Limb (tissue), 2 donors: ENCODE data around the gene CARD10.
"Not testable (repeated sequence)": the region's sequence is repeated elsewhere in the genome, so short reads cannot be mapped to it uniquely, and the experiment has no call there.

Experiments
- DNase-seq, 2 donors: peaks; one replicate each; pipeline ENCODE4 v3.0.0-alpha.2; 2016; ENCODE audit errors: extremely low spot score in 2 of 2

CARD10 gene

GRCh38 chr22:37527952-37528351 lies 8.7 kb upstream of the CARD10 start:
- DNase-seq: not testable (repeated sequence)

GRCh38 chr22:37527081-37527752 lies 8.0 kb upstream of the CARD10 start:
- DNase-seq: not testable (repeated sequence)

GRCh38 chr22:37526376-37526775 lies 7.2 kb upstream of the CARD10 start:
- no peak for DNase-seq

GRCh38 chr22:37525746-37526350 lies 6.6 kb upstream of the CARD10 start:
- DNase-seq: no peak

- no peak for DNase-seq
Measured at GRCh38 chr22:37525073-37525745, 6.0 kb upstream of the CARD10 start.

- no peak for DNase-seq
Measured at GRCh38 chr22:37522482-37522881, 3.3 kb upstream of the CARD10 start.

- DNase-seq: no peak
Measured at GRCh38 chr22:37521236-37521739, 2.1 kb upstream of the CARD10 start.

GRCh38 chr22:37520776-37521191 lies 1.6 kb upstream of the CARD10 start:
- DNase-seq: no peak

GRCh38 chr22:37518509-37519267 lies 527 bp downstream of the CARD10 start:
- no peak for DNase-seq

GRCh38 chr22:37517826-37518450 lies 1.3 kb downstream of the CARD10 start:
- no peak for DNase-seq

- no peak for DNase-seq
Measured at GRCh38 chr22:37516456-37516855, 2.8 kb downstream of the CARD10 start.

- no peak for DNase-seq
Measured at GRCh38 chr22:37515901-37516300, 3.3 kb downstream of the CARD10 start.

- DNase-seq: no peak
Measured at GRCh38 chr22:37514526-37515051, 4.6 kb downstream of the CARD10 start.

GRCh38 chr22:37511395-37512104 lies 7.7 kb downstream of the CARD10 start:
- no peak for DNase-seq

- no peak for DNase-seq
Measured at GRCh38 chr22:37510091-37510490, 9.1 kb downstream of the CARD10 start.

- no peak for DNase-seq
Measured at GRCh38 chr22:37509059-37509860, 10.0 kb downstream of the CARD10 start.

- no peak for DNase-seq
Measured at GRCh38 chr22:37508431-37508992, 10.7 kb downstream of the CARD10 start.

GRCh38 chr22:37507731-37508130 lies 11.5 kb downstream of the CARD10 start:
- DNase-seq: no peak

- no peak for DNase-seq
Measured at GRCh38 chr22:37505989-37506388, 13.2 kb downstream of the CARD10 start.
